Heart left ventricle (tissue), 13 donors: ENCODE data around the gene PALLD.

Experiments used
- POLR2A ChIP-seq, 2 donors: fragments of 450-650 bp; IDR thresholded peaks; one replicate each; pipeline ENCODE4 v1.6.1; 2017; ENCODE audit warnings: antibody characterized with exemption in 2 of 2, mild to moderate bottlenecking in 2 of 2, moderate library complexity in 2 of 2
- TF ChIP-seq, protein P1 (sequence below), 12 donors: fragments of 200-600 bp; sonication (generic) in 4 of 12; IDR thresholded peaks; one replicate each; pipeline versions ENCODE4 v1.5.0 to v1.8.0; 2018 to 2022; ENCODE audit warnings: antibody characterized with exemption in 12 of 12, mild to moderate bottlenecking in 5 of 12
- donor health status: ischemic (EF 13 %, LVEDD 7.1; RV severe dilation, severe dysfunction).
- donor health status: DM: no; HTN: yes; CAD: no.
- donor health status: DM: no; HTN: no; CAD: no.
- donor health status: ischemic (EF 25% LVEDD 6.9; RV normal size, moderate dysfunction).
- donor health status: ischemic (EF 25% LVEDD 5.7; RV mildly dilated, moderate dysfunction).
- donor health status: ischemic (EF 35%, LVEDD 5.7; RV mildly dilated, moderate dysfunction).
- donor health status: nonischemic (EF 11% LVEDD 7.7; RV severe dilation, severe dysfunction).
- donor health status: DM: yes; HTN: yes; CAD: no.
- donor health status: PGD.
- donor health status: ischemic (EF 29% LVEDD 5.4; RV normal size, mild dysfunction).
- donor health status: nonischemic (EF 23%, LVEDD 6.1; RV moderate dilation, normal function).

DNA sequence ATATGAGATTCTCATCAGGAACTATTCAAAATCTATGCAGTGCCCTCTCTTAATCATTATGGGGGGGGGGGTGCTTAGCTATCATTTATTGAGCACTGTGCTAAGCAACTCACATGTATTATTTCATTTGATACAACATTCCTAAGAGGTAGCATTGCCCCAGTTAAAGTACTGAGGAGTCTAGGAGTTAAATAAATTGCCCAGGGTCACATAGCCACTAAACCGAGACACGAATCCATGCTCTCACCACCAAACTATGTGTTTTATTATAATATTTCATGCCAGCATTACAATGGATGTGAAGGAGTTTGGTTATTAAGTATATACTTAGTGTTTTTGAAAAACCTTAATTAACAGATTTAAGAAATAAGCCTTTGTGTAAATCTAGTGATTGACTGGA is 381.8 kb downstream of the PALLD start:
- no peak for TF ChIP-seq POLR2A (IDR thresholded peaks at IDR 0.05)
- TF ChIP-seq, protein P1, sequence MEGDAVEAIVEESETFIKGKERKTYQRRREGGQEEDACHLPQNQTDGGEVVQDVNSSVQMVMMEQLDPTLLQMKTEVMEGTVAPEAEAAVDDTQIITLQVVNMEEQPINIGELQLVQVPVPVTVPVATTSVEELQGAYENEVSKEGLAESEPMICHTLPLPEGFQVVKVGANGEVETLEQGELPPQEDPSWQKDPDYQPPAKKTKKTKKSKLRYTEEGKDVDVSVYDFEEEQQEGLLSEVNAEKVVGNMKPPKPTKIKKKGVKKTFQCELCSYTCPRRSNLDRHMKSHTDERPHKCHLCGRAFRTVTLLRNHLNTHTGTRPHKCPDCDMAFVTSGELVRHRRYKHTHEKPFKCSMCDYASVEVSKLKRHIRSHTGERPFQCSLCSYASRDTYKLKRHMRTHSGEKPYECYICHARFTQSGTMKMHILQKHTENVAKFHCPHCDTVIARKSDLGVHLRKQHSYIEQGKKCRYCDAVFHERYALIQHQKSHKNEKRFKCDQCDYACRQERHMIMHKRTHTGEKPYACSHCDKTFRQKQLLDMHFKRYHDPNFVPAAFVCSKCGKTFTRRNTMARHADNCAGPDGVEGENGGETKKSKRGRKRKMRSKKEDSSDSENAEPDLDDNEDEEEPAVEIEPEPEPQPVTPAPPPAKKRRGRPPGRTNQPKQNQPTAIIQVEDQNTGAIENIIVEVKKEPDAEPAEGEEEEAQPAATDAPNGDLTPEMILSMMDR (IDR thresholded peaks at IDR 0.05): no peak
